ENCODE data around the gene GJB5. TPM values are rescaled to one million over a fixed set of nuclear protein-coding genes. Genes with fewer than 3 reads are reported as not detected.

The GJB5 gene
- total and polyA plus RNA-seq, 4 donors = 0.17 to 1.6 (median 0.56) TPM

DNA sequence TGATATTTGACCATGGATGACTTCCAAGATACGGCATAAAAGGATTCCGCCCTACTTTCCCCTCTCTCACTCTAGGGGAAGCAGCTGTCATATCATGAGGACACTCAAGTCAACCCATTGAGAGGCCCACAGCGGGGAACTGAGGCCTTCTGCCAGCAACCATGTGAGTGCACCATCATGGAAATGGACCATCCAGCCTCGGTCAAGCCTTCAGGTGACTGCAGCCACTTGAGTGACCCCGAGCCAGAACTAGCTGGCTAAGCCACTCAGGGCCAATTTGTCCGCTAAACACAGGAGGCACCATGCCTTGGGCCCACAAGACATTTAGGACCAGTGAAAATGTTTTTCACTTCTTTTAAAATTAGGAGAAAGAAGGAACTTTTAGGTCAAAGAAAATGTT lies 11.1 kb upstream of the GJB5 start:
- Histone ChIP-seq H3K27me3 (ENCODE audit: control insufficient read depth in 3 of 3, insufficient read depth in 3 of 3, low read length in 2 of 3) (peaks cover 0 to 7% (median 0%) of the 10 kb centered on the region in 3 donors), H3K4me1 (ENCODE audit: control insufficient read depth in 5 of 5, insufficient read depth in 5 of 5, low read length in 5 of 5) (no peaks in the 10 kb centered on the region), H3K4me3 (no peak overlapping the region), H3K9me3 (ENCODE audit: control insufficient read depth in 4 of 4, insufficient read depth in 3 of 4, low read length in 3 of 4) (no peaks in the 10 kb centered on the region), H3K9ac (ENCODE audit: insufficient read depth in 1 of 2, low read length in 2 of 2) (no peak overlapping the region), H3K27ac (ENCODE audit: low read depth in 1 of 2, low read length in 1 of 2) (no peak overlapping the region), H3K36me3 (ENCODE audit: control insufficient read depth in 4 of 4, insufficient read depth in 4 of 4, low read length in 4 of 4) (no peaks in the 10 kb centered on the region)
- TF ChIP-seq, protein P1, sequence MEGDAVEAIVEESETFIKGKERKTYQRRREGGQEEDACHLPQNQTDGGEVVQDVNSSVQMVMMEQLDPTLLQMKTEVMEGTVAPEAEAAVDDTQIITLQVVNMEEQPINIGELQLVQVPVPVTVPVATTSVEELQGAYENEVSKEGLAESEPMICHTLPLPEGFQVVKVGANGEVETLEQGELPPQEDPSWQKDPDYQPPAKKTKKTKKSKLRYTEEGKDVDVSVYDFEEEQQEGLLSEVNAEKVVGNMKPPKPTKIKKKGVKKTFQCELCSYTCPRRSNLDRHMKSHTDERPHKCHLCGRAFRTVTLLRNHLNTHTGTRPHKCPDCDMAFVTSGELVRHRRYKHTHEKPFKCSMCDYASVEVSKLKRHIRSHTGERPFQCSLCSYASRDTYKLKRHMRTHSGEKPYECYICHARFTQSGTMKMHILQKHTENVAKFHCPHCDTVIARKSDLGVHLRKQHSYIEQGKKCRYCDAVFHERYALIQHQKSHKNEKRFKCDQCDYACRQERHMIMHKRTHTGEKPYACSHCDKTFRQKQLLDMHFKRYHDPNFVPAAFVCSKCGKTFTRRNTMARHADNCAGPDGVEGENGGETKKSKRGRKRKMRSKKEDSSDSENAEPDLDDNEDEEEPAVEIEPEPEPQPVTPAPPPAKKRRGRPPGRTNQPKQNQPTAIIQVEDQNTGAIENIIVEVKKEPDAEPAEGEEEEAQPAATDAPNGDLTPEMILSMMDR (IDR thresholded peaks at IDR 0.05; ENCODE audit: control extremely low read depth, extremely low read depth) = no peak
- DNase-seq (no peak), ATAC-seq (ENCODE audit: insufficient read depth, low FRiP score) (no peak)
- WGBS, 2 donors = 77 to 80% methylated on average over 6 of the region's 6 CpGs

DNA sequence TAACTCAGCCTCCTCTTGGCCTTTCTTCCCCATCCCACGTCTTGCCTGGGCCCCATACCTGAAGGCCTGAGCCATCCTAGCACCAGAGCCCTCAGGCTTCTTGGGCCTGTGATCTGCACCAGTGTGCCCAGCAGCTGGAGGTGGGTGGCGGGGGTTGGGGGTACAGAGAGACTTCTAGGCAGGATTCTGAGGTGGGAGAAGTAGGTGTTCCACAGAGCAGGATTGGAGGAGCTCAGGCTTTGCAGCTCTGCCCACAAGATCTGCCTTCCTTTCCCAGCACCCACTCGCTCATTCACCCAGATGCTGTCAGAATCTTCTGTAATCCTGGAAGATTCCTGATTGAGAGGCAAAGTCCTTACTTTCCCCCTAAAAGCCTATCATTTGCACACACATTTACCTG lies 10.0 kb upstream of the GJB5 start:
- H3K27me3 ChIP-seq (ENCODE audit: control insufficient read depth in 3 of 3, insufficient read depth in 3 of 3, low read length in 2 of 3) = peaks cover 0 to 13% (median 0%) of the 10 kb centered on the region in 3 donors

DNA sequence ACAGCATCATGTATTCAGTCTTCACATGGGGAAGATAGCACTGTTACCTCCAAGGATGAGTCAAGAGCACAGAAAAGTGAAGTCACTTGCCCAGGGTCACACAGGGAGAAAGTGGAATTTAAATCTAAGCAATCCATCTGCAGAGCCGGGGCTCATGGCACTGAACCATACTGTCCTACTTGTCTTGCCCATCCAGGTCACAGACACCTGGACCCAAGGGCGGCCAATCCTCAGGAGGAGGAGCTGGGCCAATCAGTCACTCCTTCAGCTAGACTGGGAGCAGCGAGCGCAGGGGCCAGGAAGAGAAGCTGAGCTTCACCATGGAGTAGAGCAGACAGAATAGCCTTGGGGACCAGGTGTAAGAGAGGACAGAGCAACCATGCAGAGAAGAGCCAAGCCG lies 9.2 kb upstream of the GJB5 start:
- H3K9me3 ChIP-seq (ENCODE audit: control insufficient read depth in 4 of 4, insufficient read depth in 3 of 4, low read length in 3 of 4) = no peaks in the 10 kb centered on the region
- H3K36me3 ChIP-seq (ENCODE audit: control insufficient read depth in 4 of 4, insufficient read depth in 4 of 4, low read length in 4 of 4) = no peaks in the 10 kb centered on the region
- WGBS, 2 donors = 84 to 94% methylated on average over 5 of the region's 5 CpGs
- TF ChIP-seq, protein P1 (IDR thresholded peaks at IDR 0.05; ENCODE audit: control extremely low read depth, extremely low read depth) = no peak
- H3K4me1 ChIP-seq (ENCODE audit: control insufficient read depth in 5 of 5, insufficient read depth in 5 of 5, low read length in 5 of 5) = no peaks in the 10 kb centered on the region
- DNase-seq (no peak), ATAC-seq (ENCODE audit: insufficient read depth, low FRiP score) (no peak)
- no peak overlapping the region for H3K4me3 ChIP-seq
- peaks cover 0 to 13% (median 0%) of the 10 kb centered on the region in 3 donors for H3K27me3 ChIP-seq (ENCODE audit: control insufficient read depth in 3 of 3, insufficient read depth in 3 of 3, low read length in 2 of 3)
- H3K27ac ChIP-seq (ENCODE audit: low read depth in 1 of 2, low read length in 1 of 2) = no peak overlapping the region
- H3K9ac ChIP-seq (ENCODE audit: insufficient read depth in 1 of 2, low read length in 2 of 2) = no peak overlapping the region

More for the DNA sequence above, 10.0 kb upstream of the GJB5 start:
- Histone ChIP-seq H3K27ac (ENCODE audit: low read depth in 1 of 2, low read length in 1 of 2) (no peak overlapping the region), H3K9me3 (ENCODE audit: control insufficient read depth in 4 of 4, insufficient read depth in 3 of 4, low read length in 3 of 4) (no peaks in the 10 kb centered on the region), H3K9ac (ENCODE audit: insufficient read depth in 1 of 2, low read length in 2 of 2) (no peak overlapping the region), H3K36me3 (ENCODE audit: control insufficient read depth in 4 of 4, insufficient read depth in 4 of 4, low read length in 4 of 4) (no peaks in the 10 kb centered on the region), H3K4me3 (no peak overlapping the region), H3K4me1 (ENCODE audit: control insufficient read depth in 5 of 5, insufficient read depth in 5 of 5, low read length in 5 of 5) (no peaks in the 10 kb centered on the region)
- TF ChIP-seq, protein P1 (IDR thresholded peaks at IDR 0.05; ENCODE audit: control extremely low read depth, extremely low read depth) = no peak
- no peak for ATAC-seq (ENCODE audit: insufficient read depth, low FRiP score)
- DNase-seq = no peak
- 80 to 87% methylated on average over 3 of the region's 3 CpGs for WGBS, 2 donors

- no peaks in the 10 kb centered on the region for H3K9me3 ChIP-seq (ENCODE audit: control insufficient read depth in 4 of 4, insufficient read depth in 3 of 4, low read length in 3 of 4)
- peaks cover 0 to 13% (median 0%) of the 10 kb centered on the region in 3 donors for H3K27me3 ChIP-seq (ENCODE audit: control insufficient read depth in 3 of 3, insufficient read depth in 3 of 3, low read length in 2 of 3)
- ATAC-seq (ENCODE audit: insufficient read depth, low FRiP score) (no peak), DNase-seq (no peak)
- WGBS, 2 donors = 90 to 92% methylated on average over 4 of the region's 4 CpGs
- H3K36me3 ChIP-seq (ENCODE audit: control insufficient read depth in 4 of 4, insufficient read depth in 4 of 4, low read length in 4 of 4) = no peaks in the 10 kb centered on the region
- H3K4me3 ChIP-seq = no peak overlapping the region
- H3K4me1 ChIP-seq (ENCODE audit: control insufficient read depth in 5 of 5, insufficient read depth in 5 of 5, low read length in 5 of 5) = no peaks in the 10 kb centered on the region
- TF ChIP-seq, protein P1 (IDR thresholded peaks at IDR 0.05; ENCODE audit: control extremely low read depth, extremely low read depth) = no peak
- no peak overlapping the region for H3K9ac ChIP-seq (ENCODE audit: insufficient read depth in 1 of 2, low read length in 2 of 2)
- H3K27ac ChIP-seq (ENCODE audit: low read depth in 1 of 2, low read length in 1 of 2) = no peak overlapping the region
These were observed 8.7 kb upstream of the GJB5 start for GRCh38 chr1:34746101-34746500.
